Measurements from ENCODE around the gene GALNT10.

The GALNT10 gene

DNA sequence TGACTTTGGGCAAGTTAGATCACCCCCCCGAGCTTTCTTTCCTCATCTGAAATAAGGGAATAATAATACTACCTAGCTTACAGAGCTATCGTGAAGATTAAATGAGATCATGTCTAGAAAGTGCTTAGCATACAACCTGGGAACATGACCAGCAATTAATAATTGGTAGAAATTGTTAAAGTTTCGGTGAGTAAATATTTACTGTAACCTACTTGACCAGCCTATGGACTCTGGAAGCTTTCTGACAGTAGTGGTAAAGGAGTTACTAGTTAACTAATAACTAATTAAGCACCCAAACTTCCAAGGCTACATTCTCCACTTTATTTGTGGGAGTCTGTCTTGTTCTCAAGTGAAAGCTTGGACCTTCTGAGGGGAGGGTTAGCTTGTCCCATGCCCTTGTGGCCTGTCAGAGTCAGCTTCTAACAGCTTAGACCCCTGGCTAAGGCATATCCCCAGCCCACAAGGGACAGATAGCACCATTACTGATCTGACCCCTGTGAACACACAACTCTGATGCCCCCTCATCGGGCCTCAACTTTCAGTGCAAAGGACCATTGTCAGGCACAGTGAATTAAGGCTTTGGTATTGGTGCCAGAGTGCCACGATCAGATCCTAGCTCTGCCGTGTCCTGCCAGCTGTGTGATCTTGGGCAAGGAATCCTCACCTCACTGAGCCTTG lies 196.6 kb downstream of the GALNT10 start:
- no peak for DNase-seq

DNA sequence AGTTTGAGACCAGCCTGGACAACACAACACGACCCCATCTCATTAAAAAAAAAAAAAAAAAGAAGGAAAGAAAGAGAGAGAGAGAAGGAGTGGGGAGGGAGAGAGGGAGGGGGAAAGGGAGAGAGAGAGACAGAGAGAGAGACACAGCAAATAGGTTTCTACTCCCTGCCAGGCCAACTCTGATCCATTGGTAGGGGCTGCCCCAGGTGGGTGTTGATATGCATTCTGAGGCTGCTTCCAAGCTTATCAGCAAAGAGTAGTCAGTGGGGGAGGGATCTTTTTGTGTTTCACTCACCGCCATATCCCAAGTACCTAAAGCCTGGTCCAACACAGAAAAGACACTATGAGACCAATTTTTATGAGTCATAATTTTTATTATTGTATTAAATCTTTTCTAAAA lies 198.3 kb downstream of the GALNT10 start:
- no peak for DNase-seq

DNA sequence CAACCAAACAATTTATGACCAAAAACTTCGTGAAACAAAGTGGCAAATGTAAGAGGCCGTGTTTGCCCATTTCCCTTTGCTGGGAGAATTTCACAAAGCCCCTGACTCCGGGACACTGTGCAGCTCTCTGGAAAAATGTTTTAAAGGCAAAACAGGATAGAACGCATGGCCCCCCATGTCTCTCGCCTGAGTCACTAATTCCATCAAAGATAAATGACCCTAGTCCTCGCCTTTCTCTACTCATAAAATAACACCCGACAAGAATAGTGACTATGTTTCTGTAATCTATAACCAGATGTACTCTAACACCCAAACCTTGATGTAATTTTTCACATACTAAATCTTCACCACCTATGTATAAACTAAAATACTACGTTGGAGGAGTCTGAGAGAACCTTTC lies 199.6 kb downstream of the GALNT10 start:
- DNase-seq, result no peak

DNA sequence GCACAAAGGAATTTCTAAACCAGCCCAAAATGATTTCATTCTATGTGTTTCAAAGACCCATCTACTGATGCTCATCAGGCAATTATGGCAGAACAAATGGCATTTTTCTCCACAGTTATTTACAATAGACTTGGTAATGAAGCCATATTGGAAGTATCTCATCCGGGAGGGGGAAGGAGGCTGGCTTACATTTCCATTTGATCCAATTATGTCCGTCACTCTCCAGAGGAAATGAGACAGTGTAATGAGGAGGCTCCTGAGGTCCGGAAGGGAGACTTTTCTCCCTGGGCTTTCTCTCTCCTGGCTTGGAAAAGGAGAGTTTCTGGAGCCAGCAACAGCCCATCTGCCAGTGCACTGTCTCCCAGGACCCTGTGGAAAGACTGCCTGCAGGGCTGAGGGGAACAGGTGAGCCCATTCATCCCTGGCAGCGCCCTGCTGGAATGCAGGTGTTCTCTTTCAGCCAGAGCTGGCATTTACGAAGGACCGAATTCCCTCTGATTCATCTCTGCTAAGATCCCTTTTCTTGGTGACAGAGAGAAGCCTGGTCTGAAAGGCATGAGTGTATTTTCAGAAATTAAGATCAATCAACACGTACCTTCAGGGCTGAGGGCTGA lies 200.3 kb downstream of the GALNT10 start:
- DNase-seq, result no peak

DNA sequence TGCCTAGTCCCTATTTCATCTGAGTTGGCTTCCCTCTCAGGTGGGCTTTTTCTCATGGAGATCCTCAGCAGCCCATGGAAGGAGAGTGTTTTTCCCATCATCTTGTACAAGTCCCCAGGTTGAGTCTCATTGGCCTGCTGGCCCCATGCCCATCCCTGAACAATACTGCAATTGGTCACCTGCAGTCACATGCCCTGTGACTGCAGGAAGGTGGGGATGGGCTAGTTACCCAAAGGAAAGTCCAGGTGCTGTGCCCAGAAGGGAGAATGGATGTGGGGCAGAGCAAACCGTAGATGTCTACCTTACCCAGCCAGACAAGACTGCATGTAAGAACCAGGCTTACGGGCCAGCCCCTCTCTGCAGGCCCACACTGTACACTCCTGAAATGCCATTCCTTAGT lies 201.3 kb downstream of the GALNT10 start:
- no peak for DNase-seq

DNA sequence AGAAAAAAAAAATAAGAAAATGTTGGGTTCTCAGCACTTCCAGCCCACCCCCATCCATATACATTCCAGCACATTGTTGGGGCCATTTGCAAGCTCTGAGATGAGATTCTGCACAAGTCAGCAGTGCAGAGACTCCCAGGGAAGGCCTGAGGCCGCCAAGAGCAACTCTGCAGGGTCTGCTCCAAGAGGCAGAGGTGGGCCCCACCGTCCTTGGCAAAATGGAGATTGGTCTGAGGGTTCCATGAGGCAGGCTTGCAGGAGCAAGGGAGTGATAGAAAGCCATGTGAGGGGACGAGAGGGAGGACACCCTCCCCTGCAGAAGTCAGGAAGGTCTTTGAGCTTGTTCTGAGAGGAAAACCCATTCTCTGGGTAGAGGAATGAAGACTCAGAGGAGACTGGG lies 203.3 kb downstream of the GALNT10 start:
- no peak for DNase-seq

DNA sequence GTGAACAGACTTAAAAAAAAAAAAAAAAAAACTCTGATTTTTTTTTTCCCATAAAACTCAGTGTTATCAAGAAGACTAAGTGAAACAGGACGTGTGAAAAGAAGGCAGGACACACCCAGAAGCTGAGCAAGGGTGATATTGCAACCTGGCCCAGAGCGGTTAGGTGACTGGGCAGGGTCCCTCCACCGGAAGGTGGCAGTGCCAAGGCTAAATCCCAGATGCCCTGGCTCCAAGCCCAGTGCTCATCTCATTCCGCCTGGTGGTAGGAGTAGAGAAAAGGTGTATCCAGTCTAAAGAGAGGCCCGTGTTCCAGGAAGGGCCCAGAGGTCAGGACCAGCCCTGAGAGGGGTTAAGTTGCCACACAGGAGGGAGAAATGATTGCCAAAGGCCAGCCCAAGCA lies 203.8 kb downstream of the GALNT10 start:
- no peak for DNase-seq

DNA sequence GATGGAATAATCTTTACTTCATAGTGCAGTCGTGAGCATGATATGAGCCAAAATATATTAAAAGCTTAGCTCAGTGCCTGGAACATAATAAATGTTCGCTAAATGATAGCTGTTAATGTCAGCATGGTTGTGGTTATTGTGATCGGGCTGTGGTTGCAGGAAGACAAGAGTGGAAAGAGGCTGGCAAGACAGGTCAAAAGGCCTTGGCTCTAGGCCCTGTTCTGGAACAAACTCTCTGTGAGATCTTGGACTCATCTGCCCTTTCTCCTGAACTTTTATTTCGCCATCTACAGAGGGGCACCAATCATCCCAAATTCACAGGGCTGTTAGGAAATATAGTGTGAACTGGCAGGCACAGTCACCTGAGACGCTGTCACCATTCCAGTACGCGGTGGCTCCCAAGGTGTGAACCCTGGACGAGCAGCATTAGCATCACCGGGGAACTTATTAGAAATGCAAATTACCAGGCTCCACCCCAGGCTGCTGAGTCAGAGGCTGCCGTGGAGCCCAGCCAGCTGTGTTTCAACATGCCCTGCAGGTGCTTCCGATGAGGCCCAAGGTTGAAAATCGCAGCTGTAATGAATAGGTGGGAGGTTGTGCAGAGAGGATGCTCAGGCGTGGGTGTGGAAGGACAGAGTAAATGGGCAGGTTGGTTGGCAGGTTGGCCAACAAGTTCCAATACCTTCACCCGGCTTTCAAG lies 205.0 kb downstream of the GALNT10 start:
- no peak for DNase-seq

DNA sequence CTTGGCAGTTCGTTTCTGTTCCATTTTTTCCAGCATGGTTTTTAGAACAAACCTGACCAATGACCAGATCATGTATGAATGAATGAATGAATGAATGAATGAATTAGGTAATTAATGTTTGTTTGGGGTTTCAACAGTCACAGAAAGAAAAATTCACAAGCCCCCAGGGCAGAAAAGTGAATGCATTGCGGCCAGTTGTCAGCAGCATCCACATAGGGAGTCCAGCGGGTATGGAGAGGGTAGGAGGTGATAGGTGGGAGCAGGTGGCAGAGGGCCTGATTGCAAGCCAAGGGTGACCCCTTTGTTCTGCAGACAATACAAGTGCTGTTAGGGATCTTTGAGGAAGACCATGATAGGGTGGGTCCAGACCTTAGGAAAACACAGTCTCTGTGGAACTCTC lies 205.6 kb downstream of the GALNT10 start:
- no peak for DNase-seq

DNA sequence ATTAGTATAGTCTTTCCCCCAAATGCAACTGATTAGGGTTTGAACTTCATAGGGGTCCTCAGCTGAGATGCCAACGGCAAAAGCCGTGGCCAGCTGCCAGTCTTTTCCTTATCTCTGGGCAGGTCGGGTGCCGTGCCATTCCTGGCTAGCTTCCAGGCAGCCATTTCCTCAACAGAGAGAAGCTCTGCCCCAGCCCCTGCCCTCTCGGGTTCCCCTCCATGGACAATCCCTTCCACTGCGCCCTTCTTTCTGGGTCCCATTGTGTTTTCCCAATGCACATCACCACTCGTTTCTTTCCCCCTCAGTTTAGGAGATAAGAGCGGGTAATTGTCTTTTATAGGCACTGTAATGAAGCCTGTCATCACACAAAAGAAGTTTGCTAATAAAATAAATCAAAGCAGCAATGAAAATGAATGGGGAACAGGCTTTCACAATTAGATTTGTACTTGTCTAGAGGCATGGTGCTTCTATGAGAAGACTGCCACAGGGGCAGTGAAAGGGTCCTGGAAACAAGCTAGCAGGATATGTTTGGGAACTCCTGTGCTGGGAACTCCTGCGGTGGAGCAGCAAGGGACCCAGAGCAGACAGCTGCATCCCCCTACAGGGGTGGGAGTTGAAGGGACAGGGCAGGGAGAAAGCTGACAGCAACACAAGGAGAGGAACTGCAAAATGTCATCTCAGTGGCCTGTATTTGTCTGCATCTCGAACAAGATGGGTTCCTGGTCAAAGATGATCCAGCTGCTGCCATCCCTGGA lies 207.3 kb downstream of the GALNT10 start:
- no peak for DNase-seq

DNA sequence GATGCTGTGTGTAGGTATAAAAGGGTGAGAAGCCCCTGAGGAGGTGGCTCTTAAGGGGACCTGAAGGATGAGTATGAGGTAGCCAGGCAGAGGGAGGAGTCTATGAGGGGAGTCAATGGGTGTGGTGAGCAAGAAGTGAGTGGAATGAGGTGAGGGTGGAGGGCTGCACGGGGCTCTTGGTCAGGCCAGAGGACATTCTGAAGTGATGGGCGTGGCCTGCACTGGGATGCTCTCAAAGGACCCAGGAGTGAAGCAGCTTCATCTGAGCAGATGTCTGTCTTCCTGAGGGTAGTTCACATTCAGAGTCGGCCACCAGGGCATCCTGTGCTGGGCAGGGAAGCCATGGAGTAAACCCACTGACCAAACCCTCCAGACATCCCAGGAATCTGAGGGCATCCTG lies 210.1 kb downstream of the GALNT10 start:
- no peak for DNase-seq

DNA sequence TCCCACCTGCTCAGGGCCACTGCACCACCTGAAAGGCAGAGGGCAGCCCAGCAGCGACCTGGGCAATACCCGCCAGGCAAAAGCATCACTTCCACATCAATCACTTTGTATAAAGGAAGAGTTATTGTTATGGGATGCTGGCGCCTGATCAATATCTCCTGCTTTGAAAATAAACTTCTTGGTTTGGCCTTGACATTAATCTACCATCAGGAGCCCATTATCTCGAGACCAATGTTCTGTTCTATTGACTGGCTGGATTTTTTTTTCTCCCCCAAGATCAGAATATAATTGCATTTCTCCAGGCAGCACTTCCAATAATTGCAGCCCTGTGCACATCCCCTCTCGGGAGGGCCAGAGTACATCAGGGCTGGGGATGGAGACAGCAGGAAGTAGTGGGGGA lies 210.8 kb downstream of the GALNT10 start:
- DNase-seq, result no peak

DNA sequence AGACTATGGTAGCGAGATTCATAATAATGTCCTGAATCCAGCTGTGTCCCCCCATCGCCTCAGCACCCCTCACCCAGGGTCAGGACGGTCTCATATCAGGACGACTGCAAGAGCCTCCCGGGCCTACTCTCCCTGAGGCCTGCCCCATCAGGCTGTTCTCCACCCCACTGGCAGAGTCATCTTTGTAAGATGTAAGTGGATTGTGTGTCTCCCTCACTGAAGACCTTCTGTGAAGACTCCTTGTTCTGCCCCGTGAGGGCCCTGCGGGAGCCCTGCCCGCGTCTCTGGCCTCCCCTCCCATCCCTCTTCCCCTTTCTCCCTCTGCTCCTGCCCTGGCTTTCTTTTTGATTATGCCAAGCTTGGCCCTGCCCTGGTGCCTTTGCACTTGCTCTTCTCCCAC lies 211.4 kb downstream of the GALNT10 start:
- DNase-seq, result no peak

DNA sequence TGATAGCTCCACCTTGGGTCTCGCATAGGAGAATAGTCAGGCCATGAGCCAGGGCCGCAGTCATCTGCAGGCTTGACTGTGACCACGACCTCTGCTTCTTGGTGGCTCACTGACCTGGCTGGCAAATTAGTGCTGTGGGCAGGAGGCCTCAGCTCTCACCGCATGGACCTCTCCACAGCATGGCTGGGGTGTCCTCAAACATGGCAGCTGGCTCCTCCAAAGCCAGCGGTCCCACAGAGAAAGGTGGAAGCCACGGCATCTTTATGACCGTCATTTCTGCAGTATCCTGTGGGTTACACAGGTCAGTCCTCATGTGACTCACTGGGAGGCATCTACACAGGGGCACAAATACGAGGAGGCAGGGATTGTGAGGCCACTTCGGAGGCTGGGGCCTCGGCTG lies 212.1 kb downstream of the GALNT10 start:
- DNase-seq, result no peak

DNA sequence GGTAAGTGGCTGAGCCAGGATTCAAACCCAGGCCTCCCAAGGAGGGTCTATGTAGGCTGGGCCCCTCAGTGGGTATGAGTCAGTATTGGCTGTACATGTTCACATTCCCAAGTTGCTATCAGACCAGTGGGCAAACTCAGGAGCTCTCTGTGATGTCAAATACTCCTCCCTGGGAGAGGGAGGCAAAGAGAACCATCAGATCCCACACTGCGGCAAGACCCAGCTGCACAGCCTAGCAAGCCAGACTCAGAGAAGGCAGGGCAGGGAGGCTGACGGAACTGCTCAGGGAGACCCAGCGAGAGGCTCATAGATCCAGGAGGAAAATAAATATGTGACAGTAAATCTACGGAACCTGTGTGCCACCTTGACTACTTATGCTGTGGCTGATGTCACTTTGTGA lies 212.7 kb downstream of the GALNT10 start:
- DNase-seq, result no peak

DNA sequence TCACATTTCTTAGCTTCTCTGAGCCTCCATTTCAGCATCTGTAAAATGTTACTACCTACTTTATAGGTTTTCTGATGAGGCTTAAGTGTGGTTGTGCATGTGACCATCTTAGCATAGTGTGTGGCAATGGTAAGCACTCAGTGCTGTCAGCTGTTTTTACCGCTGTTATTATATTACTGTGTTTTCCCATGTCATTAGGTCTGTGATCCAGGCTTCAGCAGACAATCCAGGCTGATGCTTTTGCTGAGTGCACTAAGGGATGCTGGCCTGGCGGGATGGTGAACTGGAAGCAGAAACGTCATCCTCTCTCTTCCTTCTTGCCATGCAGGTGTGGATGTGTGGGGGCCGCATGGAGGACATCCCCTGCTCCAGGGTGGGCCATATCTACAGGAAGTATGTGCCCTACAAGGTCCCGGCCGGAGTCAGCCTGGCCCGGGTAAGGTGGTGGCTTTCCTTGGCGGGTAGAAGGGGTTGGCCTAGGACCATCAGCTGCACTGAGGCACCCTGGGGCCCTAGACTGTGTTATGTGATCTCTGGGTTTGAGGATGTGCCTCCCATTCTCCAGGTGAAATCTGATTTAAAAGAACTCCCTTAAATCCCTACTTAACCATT lies 213.3 kb downstream of the GALNT10 start:
- DNase-seq, result no peak

DNA sequence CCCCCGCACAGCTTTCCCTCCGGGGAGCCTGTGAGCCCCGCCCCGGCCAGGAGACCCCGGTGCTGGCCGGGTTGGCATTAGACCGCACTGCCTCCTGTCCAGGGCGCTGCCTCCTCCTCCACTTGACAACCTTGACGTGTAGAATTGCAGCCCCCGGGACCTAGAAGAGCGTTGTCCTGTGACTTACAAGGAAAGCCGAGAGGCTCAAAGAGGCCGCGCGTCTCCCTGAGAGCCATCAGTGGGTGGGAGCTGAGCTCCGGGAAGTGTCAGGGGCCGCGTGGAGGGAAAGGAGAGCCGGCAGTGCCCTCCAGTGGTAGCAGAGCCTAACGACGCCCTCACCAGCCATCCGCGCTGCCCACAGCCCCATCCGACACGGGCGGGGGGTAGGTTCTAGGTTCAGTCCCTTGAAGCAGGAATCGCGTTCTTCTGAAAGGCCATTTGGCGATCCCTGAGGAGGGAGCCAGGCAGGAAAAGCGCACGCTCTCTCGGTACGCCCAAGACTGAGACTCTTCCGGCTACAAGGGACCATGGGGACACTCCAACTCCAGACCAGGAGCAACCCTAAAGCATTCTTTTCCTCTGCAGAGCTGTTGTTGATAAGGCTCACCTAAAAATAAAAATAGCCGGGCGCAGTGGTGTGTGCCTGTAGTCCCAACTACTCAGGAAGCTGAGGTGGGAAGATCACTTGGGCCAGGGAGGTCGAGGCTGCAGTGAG lies 214.7 kb downstream of the GALNT10 start:
- DNase-seq, result peak; percentile 75

DNA sequence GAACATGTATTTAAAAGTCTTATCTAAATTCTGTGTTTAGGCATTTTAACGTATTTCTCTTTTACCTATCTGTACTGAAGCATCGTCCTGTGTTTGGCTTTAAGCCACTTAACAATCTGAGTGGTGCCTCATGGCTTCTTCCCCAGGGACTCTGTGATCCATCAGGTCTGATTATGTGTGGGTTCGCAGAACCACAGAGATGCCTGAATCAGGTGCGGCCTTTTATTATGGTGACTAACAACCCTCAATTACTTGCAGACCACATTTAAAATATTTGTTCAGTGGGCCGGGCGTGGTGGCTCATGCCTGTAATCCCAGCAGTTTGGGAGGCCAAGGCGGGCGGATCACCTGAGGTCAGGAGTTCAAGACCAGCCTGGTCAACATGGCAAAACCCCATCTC lies 215.7 kb downstream of the GALNT10 start:
- no peak for DNase-seq

DNA sequence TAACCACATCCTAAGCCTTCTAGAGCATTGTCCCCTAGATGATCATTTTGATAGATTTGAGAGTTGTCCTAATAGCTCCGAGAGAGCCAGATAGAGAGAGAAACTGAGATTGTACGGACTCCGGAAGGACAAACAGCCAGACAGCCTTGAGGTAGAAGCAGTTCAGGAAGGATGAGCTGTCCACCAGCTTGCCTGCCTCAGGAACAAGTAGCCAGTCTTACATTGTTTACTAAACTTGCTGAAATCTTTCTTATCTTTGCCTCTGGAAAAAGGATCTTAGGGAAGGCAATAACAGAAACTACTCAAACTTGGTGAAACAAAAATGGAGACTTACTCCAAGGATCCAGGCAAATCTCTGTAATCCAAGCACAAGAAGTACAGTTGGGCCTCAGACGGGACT lies 216.3 kb downstream of the GALNT10 start:
- DNase-seq, result no peak

DNA sequence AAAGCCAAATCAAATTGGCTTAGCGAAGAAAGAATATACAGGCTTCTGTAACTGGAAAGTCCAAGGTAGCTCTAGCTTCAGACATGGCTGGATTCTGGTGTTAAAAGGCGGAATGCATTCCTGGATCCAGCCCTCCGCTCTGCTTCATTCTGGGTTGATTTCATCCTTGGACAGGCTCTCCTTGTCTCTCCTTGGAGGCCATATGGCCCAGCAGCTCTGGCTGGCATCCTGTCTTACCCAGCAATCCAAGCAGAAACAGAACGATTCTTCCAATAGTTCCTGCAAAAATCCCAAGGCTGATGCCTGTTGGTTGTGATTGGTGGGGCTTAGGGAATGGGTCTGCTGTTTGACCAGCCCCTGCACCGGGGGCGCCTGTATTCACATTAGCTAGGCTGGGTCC lies 218.3 kb downstream of the GALNT10 start:
- no peak for DNase-seq

DNA sequence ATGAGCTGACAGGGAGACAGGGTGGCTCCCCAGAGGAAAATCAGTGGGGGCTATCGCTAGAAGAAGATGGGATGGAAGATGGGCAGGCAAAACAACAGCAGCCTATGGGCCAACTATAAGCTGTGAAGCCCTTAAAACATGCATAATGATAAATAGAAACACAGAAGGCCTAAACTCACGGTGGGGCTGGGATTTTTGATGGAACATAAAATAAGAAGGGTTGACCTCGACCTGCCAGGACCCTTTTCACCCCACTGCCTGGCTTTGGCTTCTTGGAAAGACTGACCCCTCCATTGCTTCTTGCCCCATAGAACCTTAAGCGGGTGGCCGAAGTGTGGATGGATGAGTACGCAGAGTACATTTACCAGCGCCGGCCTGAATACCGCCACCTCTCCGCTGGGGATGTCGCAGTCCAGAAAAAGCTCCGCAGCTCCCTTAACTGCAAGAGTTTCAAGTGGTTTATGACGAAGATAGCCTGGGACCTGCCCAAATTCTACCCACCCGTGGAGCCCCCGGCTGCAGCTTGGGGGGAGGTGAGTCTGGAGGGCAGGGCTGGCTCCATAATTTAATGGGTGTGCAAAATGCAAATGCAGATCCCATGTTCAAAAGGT lies 218.8 kb downstream of the GALNT10 start:
- no peak for DNase-seq

DNA sequence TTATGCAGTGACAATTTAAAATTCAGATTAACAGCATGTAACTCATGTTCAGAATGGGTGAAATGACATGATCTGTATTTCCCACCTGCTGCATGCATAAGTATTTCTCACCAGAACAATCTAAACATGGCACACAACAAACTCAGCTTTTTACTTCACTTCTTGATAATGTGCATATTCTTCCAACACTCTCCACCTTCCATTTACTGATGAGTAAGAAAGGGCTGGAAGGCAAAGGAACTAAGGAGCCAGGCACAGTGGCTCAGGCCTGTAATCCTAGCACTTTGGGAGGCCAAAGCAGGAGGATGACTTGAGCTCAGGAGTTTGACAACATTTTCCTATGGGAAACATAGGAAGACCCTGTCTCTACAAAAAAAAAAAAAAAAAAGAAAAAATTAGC lies 219.5 kb downstream of the GALNT10 start:
- no peak for DNase-seq
